Esophagus squamous epithelium (tissue), 4 donors: ENCODE results near the gene RAB9A.

Experiments used
- CTCF ChIP-seq, 6 experiments: fragments of 450-650 bp in 4 of 6; fragments of 200-600 bp in 2 of 6; sonication (generic) in 2 of 6; IDR thresholded peaks; one replicate each; pipeline ENCODE4 v1.5.1; 2016 to 2019; ENCODE audit warnings: antibody characterized with exemption in 6 of 6, mild to moderate bottlenecking in 4 of 6, moderate library complexity in 4 of 6
- POLR2A ChIP-seq, 4 donors: fragments of 450-650 bp; IDR thresholded peaks; one replicate each; pipeline ENCODE4 v1.6.1; 2017; ENCODE audit warnings: antibody characterized with exemption in 4 of 4, mild to moderate bottlenecking in 4 of 4, moderate library complexity in 3 of 4

- TF ChIP-seq CTCF (IDR thresholded peaks at IDR 0.05), result no peak
- TF ChIP-seq POLR2A (IDR thresholded peaks at IDR 0.05), result peak in 3 of 4 donors; percentile 90 to 97 (median 96)
These were observed 45.6 kb downstream of the RAB9A start, which contains the start of the genes OFD1 and TRAPPC2 for GRCh38 chrX:13734278-13735172.
